Activated T-cell treated with anti-CD3 and anti-CD28 coated beads for 1 hour (primary cell): Measurements from ENCODE around the gene CHRDL2.

Experiments
- DNase-seq: peaks from one replicate; pipeline ENCODE4 v3.0.0-alpha.2; 2020; ENCODE audit warnings: low read depth

The CHRDL2 gene

GRCh38 chr11:74710281-74710938 lies 20.8 kb downstream of the CHRDL2 start:
- DNase-seq: no peak

DNA sequence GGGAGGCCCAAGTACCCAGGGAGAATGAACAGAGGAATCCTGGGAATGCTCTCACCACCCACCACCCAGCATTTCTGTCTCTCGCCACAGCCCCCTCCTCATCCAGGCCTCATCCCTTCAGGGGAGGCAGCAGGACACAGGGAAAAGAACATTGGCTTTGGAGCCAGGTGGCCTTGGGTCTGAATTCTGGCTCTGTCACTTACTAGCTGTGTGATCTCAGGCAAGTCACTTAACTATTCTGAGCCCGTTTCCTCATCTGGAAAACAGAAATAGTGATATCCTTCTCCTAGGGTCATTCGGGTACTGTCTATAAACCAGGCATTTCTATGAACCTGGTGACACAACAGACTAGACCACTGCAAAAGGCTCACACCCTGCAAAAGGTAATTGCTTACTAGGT lies 22.1 kb downstream of the CHRDL2 start:
- no peak for DNase-seq

GRCh38 chr11:74707602-74708510 lies 23.4 kb downstream of the CHRDL2 start:
- DNase-seq: no peak

- no peak for DNase-seq
These were observed 24.0 kb downstream of the CHRDL2 start for GRCh38 chr11:74707182-74707581.

DNA sequence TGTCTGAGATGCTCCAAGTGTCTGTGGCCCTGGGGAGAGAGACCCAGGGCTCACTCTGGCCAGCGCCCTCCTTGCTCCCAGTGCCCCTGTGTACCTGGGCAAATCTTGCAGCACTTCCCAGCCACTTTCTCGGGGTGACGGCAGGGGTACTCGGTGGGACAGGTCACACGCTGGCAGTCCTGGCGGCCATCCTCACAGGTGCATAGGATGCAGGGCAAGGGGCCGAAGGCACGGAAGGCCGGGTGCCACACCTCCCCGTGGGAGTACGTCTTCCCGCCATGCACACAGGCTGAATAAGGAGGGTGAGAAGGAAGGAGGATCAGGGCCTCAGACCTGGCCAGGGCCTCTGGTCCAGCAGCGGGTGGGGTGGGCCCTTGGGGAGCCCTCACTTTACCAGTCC lies 28.0 kb downstream of the CHRDL2 start:
- DNase-seq: no peak

DNA sequence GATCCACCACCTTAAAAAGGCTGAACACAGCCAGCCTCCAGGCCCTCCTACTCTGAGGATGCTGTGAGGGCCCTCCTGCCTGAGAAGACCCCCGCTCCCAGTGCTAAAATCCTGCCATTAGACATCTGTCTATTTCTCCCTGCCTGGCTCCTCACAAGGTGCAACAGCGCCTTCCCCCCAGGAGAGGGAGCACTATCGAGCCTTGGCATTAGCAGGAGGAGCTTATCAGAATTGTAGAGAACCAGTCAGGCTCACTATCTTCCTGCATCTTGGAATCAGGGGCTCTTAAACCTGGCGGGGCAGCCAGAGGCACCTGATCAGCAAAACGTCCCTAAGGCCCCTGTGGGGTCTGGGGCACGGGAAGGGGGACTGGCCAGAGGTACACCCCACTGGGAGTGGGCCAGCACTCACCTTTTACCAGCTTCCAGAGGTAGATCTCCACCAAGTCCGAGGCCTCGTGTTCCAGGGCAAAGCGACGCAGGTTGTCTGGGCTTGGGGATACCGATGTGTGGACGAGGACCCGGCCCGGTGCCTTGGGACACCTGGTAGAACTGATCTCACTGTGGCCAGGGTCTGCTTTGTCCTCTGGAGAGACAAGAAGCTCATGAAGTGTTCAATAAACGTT lies 28.7 kb downstream of the CHRDL2 start:
- DNase-seq: peak; percentile 37

GRCh38 chr11:74701351-74701750 lies 29.9 kb downstream of the CHRDL2 start:
- DNase-seq: no peak

DNA sequence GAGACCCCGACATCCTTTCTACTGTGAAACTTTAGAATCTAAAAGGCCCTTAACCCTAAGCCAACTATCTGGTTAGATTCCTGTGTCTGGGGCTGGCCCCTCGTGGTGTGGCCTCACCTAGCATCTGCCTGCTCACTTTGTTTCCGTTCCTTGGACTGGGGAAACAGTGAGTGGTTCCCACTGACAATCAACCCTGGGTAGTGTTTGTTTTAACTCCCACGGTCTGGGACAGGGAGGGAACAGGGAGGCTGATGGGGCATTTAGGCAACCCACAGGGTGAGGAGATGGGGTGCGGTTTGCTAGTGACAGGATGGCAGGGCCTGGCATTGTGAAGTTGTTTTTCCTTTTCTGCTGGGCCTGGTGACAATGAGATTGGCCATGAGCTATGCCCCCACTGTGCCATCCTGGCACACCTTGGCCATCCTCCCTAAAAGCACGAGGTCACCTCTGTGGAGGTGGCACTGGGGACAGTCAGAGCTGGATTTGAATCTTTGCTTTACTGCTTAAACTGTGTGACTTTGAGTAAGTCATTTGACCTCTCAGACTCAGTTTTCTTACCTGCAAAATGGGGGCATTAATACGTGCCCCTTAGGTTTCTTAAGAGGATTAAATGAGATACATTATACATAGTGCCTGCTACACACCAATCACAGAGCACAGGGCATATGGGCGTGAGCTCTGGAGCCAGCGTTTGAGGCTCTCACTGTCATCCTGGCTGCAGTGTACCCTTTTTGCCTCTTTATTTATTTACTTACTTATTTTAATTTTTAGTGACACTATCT lies 31.4 kb downstream of the CHRDL2 start:
- no peak for DNase-seq

GRCh38 chr11:74697722-74698121 lies 33.5 kb downstream of the CHRDL2 start:
- DNase-seq: no peak

DNA sequence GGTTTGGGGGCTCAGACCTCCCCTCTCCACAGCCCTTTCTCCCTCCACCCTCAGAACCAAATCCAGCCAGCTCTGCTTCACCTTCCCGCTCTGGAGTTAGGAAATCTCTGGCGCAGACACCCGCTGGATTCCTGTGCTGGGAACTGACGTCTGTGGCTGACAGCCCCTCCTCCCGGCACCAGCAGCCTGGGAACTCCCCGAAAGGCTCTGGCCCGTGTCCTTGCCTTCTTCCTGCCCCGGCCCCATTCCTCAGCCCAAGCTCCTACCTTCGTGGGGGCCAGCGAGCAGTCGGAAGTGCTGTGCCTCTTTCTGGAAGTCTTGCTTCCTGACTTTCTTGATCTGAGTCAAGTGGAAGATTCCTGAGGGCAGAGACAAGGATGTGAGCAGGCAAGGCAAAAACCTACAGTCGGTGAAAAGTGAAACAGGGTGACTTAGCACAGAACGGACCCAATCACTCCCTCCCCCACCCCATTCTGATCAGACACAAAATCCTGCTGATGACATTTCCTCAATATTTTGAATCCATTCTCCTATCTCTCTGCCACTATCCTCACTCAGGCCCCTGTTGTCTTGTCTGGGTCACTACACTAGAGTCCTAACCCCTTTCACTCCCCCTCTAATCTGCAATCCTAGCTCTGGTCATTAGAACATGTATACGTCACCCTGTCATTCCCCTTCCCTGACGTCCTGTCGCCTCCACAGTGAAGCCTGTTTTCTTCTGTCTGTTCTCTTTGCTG lies 34.1 kb downstream of the CHRDL2 start:
- no peak for DNase-seq

DNA sequence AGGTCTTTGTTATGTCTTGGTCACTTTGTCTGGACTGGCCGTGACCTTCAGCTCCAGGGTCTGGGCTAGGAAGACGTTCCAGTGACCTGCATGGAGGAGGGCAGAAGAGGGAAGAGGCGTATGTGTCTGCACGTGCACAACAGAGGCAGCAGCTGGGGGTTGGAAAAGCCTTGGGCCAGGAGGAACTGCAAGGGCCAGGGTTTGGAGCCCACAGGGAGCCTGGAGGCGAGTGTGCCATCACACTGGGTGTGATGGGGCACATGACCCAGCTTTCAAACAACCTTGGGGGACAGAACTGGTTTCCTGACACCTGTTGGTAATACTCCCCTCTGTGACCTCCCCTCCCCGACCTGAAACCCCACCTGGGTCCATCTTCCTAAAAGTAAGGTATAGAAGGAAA lies 34.7 kb downstream of the CHRDL2 start:
- no peak for DNase-seq

DNA sequence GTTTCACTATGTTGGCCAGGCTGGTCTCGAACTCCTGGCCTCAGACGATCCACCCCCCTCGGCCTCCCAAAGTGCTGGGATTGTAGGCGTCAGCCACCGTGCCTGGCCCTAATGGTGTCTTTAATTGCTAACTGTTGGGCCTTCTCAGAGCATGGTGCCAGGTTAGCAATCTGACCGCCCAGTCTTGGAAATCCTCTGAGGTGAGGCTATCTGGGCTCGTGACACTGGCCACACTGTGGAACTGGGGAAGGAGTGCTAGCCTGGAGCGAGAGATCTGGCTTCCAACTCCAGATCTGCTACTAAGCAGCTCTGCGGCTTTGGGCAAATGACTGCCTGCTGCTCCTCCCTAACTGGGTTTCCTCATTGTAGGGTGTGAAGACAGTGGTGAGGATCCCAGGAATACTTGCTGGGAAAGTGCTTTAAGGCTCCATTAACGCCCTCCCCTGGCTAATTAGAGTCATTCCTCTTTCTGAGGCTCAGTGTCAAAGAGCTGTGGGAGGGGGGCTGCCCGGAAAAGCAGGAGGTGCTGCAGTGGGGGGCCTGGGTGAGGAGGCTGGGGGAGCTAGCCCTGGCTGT lies 35.4 kb downstream of the CHRDL2 start:
- no peak for DNase-seq

GRCh38 chr11:74694136-74694930 lies 36.9 kb downstream of the CHRDL2 start:
- DNase-seq: no peak

DNA sequence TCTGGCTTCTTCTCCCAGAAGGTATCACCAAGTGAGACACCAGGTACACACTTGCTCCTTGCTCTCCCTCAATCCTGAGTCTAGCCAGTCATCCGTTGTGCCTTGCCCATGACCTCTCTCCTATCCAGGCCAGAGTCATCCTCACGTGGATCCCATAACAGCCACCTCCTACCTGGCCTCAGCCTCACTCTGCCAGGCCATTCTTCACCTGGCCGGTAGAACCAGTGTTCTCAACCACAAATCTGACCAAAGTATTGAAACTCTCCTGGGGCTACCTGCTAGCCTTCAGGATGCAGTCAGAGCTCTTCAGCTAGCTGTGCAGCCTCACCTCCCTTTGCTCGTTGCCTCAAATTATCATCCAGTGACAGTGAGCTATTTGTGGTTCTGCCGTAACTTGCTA lies 37.7 kb downstream of the CHRDL2 start:
- DNase-seq: no peak

GRCh38 chr11:74691755-74692154 lies 39.5 kb downstream of the CHRDL2 start:
- no peak for DNase-seq

GRCh38 chr11:74689666-74690065 lies 41.6 kb downstream of the CHRDL2 start:
- no peak for DNase-seq

- DNase-seq: no peak
These were observed 43.8 kb downstream of the CHRDL2 start for GRCh38 chr11:74687237-74688023.

DNA sequence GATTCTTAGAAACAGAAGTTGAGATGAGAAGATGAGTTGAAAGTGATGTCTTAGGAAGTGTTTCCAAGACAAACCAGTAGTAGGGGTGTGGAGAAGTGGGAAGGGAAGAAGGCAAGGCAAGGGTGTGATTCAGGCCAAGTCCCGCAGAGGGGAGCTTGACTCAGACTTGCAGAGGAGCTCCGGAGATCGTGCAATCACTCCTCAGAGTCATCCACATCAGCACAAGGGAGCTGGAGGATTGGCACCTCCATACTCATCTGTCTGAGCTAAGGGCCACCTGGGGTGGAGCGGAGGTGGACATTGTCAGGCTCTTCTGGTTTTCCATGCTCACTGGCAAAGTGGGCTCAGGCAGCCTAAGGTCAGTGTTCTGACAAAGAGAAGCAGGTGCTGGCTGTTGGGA lies 44.4 kb downstream of the CHRDL2 start:
- no peak for DNase-seq

DNA sequence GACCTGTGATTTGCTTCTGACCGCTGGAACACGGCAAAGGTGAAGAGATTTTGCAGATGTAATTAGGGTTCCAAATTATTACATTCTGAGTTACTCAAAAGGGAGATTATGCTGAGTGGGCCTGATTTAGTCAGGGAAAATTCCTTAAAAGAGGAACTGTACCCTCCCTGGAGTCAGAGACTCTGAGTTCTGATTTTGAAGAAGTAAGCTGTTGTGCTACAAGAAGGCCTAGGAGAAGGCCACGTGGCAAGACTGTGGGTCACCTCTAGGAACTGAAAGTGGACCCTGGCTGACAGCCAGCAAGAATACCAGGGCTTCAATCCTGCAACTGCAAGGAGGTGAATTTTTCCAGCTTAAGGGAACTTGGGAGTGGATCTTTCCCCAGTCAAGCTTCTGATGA lies 45.3 kb downstream of the CHRDL2 start:
- DNase-seq: no peak

DNA sequence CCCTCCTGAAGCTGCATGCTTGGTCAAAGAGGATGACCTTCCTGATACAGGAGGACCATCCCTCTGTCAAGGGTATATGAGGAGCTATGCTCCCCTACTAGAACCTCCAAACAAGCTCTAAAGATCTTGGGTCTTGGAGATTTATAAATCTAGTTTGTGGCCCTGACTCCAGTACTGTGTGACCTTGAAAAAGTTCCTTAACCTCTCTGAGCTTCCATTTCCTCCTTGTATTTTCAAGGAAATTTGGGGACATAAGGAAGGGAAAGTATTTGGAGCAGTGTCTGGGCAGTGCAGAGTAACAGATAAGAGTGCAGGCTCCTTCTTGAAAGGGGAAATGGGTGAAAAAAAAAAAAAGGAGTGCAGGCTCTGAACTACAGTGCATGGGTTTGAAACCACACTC lies 45.9 kb downstream of the CHRDL2 start:
- DNase-seq: no peak
